Neuron (in vitro differentiated cells): ENCODE data around the gene MPHOSPH9.

Experiments used
- H2AFZ ChIP-seq: one replicate; pipeline ENCODE4 v1.6.1; 2013; ENCODE audit warnings: low read depth, mild to moderate bottlenecking, inconsistent platforms, low read length, moderate library complexity
- H3K27me3 ChIP-seq: one replicate; pipeline ENCODE4 v1.6.1; 2013; ENCODE audit warnings: low read length; ENCODE audit not compliant: insufficient read depth
- H3K36me3 ChIP-seq: one replicate; pipeline ENCODE4 v1.6.1; 2013; ENCODE audit warnings: low read length; ENCODE audit not compliant: insufficient read depth
- H3K4me1 ChIP-seq: one replicate; pipeline ENCODE4 v1.6.1; 2013; ENCODE audit warnings: low read length; ENCODE audit not compliant: insufficient read depth
- H3K4me3 ChIP-seq: 2 replicates; pipeline ENCODE4 v1.5.1; 2013; ENCODE audit warnings: mild to moderate bottlenecking, low read length, moderate library complexity
- H3K9me3 ChIP-seq: one replicate; pipeline ENCODE4 v1.6.1; 2013; ENCODE audit warnings: low read length

MPHOSPH9 gene

GRCh38 chr12:123267991-123268843, 35.3 kb upstream of the MPHOSPH9 start:
- Histone ChIP-seq H3K4me1 (peaks cover 29% of the 10 kb centered on the region), H3K9me3 (no peaks in the 10 kb centered on the region), H2AFZ (no peak overlapping the region), H3K27me3 (no peaks in the 10 kb centered on the region), H3K36me3 (peaks cover 39% of the 10 kb centered on the region), H3K4me3 (no peak overlapping the region)

GRCh38 chr12:123267335-123267920, 34.5 kb upstream of the MPHOSPH9 start:
- Histone ChIP-seq H3K9me3 (no peaks in the 10 kb centered on the region), H3K4me1 (peaks cover 21% of the 10 kb centered on the region), H3K4me3 (no peak overlapping the region), H2AFZ (no peak overlapping the region), H3K36me3 (peaks cover 45% of the 10 kb centered on the region), H3K27me3 (no peaks in the 10 kb centered on the region)

- peaks cover 19% of the 10 kb centered on the region for H3K4me1 ChIP-seq
These were observed 33.8 kb upstream of the MPHOSPH9 start for GRCh38 chr12:123266679-123267277.

DNA sequence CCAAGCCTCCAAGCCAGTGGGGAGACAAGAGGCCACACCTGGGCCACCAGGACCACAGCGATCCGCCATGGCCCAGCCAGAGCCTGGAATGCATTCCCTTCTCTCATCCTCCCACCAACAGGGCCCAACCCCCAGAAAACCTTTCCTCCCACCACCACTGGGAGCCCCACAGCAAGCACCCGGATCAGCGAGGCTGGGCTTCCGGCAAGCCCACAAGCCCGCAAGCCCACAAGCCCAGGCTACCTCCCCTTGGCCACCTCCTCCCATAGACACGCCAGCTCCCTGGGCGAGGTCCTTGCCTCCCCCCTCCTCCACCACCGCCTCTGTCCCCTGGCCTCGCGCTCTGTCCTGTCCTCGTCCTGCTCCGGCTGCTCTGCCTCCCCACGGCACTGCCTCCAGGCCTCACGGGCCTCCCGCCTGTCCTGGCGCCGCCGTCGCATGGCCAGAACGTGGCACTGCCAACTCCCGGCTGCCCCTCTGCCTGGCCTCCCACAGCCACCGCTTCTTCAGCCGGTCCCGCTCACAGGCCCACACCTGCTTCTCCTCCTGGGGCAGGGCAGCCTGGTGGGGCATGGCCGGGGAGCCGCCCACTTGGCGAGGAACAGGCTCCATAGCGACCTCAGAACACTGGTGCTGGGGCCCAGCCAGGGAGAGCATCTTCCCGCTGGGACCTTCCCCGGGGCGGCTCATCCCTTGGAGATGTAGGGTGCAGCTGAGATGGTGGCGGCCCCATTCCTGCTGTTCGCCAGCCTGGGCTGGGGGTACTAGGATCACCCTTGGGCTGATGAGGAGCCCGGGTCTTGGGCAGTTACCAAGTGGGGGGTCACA, 33.1 kb upstream of the MPHOSPH9 start:
- H3K27me3 ChIP-seq, result no peaks in the 10 kb centered on the region

More at GRCh38 chr12:123266679-123267277, 33.8 kb upstream of the MPHOSPH9 start:
- Histone ChIP-seq H3K36me3 (peaks cover 52% of the 10 kb centered on the region), H3K27me3 (no peaks in the 10 kb centered on the region), H2AFZ (no peak overlapping the region), H3K9me3 (no peaks in the 10 kb centered on the region), H3K4me3 (no peak overlapping the region)

DNA sequence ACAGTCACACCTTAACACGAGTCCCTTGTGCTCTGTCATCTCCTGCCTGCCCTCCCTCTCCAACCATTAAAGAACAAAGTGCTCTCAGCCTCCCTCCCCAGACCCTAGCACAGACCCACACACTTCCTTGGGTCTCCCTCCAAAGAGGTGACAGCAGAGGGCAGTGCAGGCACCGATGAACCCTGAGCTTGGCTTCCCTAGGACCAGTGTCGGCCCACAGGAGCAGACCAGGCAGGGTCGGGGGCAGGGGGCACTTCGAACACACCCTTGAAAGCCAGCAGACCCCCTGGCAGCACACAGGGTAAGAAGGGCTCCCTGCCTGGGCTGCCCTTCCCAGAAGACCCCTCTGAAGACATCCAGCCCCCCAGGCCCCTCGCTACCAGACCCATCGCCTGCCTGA, 31.7 kb upstream of the MPHOSPH9 start:
- Histone ChIP-seq H3K4me1 (peaks cover 10% of the 10 kb centered on the region), H3K27me3 (no peaks in the 10 kb centered on the region), H2AFZ (no peak overlapping the region), H3K9me3 (no peaks in the 10 kb centered on the region), H3K36me3 (peaks cover 73% of the 10 kb centered on the region), H3K4me3 (no peak overlapping the region)

More for the DNA sequence above, 33.1 kb upstream of the MPHOSPH9 start:
- Histone ChIP-seq H3K36me3 (peaks cover 59% of the 10 kb centered on the region), H2AFZ (no peak overlapping the region), H3K4me1 (peaks cover 19% of the 10 kb centered on the region), H3K4me3 (no peak overlapping the region), H3K9me3 (no peaks in the 10 kb centered on the region)

GRCh38 chr12:123263196-123263817, 30.4 kb upstream of the MPHOSPH9 start:
- H3K27me3 ChIP-seq, result no peaks in the 10 kb centered on the region
- no peak overlapping the region for H2AFZ ChIP-seq
- no peak overlapping the region for H3K4me3 ChIP-seq
- H3K36me3 ChIP-seq, result peaks cover 85% of the 10 kb centered on the region
- no peaks in the 10 kb centered on the region for H3K9me3 ChIP-seq
- H3K4me1 ChIP-seq, result peaks cover under 1% of the 10 kb centered on the region

- Histone ChIP-seq H3K9me3 (no peaks in the 10 kb centered on the region), H3K36me3 (peaks cover 89% of the 10 kb centered on the region), H3K4me1 (no peaks in the 10 kb centered on the region), H3K27me3 (no peaks in the 10 kb centered on the region), H3K4me3 (no peak overlapping the region), H2AFZ (no peak overlapping the region)
These were observed 28.3 kb upstream of the MPHOSPH9 start for GRCh38 chr12:123261196-123261595.

DNA sequence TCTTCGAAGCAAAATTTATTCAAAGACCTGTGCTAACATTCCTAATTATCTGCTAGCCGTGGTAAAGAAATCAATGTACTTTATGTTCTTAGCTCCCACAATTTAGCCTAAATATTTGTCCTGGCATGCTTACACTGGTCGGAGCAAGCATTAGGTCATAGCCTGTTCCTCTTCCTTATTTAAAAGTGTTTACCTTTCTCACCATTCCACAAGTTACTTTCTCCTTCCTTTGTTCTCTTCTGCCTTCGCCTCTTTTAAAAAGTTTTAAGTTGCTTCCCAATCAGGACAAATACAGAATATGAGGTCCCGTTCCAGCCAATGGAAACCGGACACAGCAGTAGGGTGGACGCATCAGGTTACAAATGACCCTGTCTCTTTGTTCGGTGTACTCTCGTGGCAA, 27.1 kb upstream of the MPHOSPH9 start:
- H3K4me1 ChIP-seq, result no peaks in the 10 kb centered on the region
- peaks cover 88% of the 10 kb centered on the region for H3K36me3 ChIP-seq
- no peaks in the 10 kb centered on the region for H3K9me3 ChIP-seq

GRCh38 chr12:123258593-123258992, 25.7 kb upstream of the MPHOSPH9 start:
- Histone ChIP-seq H3K4me1 (no peaks in the 10 kb centered on the region), H3K36me3 (peaks cover 88% of the 10 kb centered on the region), H2AFZ (no peak overlapping the region)

More for the DNA sequence above, 27.1 kb upstream of the MPHOSPH9 start:
- no peak overlapping the region for H3K4me3 ChIP-seq
- H3K27me3 ChIP-seq, result no peaks in the 10 kb centered on the region
- H2AFZ ChIP-seq, result no peak overlapping the region

DNA sequence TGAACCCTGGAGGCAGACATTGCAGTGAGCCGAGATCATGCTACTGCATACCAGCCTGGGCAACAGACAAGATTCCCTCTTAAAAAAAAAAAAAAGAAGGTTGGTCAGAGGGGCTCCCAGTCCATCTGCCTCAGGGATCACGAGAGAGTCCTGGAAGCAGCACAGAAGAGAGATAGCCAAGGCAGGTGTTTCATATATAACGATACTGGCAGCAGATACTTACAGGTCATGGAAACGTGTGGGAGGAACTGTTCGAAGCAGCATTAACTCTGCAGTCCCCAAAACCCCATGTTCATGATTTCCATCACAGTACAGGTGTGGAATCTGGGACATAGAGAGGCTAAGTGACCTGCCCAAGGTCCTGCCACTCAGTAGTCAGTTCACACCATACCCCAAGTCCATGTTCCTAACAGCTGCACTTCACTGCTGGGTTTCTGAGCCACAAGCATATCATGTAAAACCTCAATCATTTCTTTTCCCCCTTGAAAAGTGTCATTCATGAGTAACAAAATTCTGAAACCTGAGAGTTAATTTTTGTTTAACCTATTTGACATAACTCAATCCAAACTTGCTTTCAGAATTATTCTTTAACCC, 22.0 kb upstream of the MPHOSPH9 start:
- Histone ChIP-seq H3K4me1 (no peaks in the 10 kb centered on the region), H3K4me3 (no peak overlapping the region), H3K9me3 (no peaks in the 10 kb centered on the region), H3K36me3 (peaks cover 59% of the 10 kb centered on the region), H3K27me3 (no peaks in the 10 kb centered on the region), H2AFZ (no peak overlapping the region)

More at GRCh38 chr12:123258593-123258992, 25.7 kb upstream of the MPHOSPH9 start:
- Histone ChIP-seq H3K4me3 (no peak overlapping the region), H3K27me3 (no peaks in the 10 kb centered on the region), H3K9me3 (no peaks in the 10 kb centered on the region)

- Histone ChIP-seq H3K9me3 (peaks cover 6% of the 10 kb centered on the region), H3K36me3 (peaks cover 52% of the 10 kb centered on the region), H3K4me3 (no peak overlapping the region), H2AFZ (no peak overlapping the region), H3K4me1 (no peaks in the 10 kb centered on the region), H3K27me3 (no peaks in the 10 kb centered on the region)
These were observed 20.9 kb upstream of the MPHOSPH9 start for GRCh38 chr12:123253641-123254459.
